Activated CD4-positive, alpha-beta T cell treated with anti-CD3 and anti-CD28 coated beads, Interleukin-10, Interleukin-2, amounts not matched to agents 100 ng/mL and 50 ng/mL, durations not matched to agents 16 hours and 8 hours (primary cell): ENCODE results near the gene PRRT1.
"Not testable (repeated sequence)": the region's sequence is repeated elsewhere in the genome, so short reads cannot be mapped to it uniquely, and the experiment has no call there.

Experiments used
- DNase-seq: peaks from one replicate; pipeline ENCODE4 v3.0.0-alpha.2; 2020

Gene PRRT1

GRCh38 chr6:32187725-32188380 lies 36.1 kb upstream of the PRRT1 start:
- DNase-seq = not testable (repeated sequence)

DNA sequence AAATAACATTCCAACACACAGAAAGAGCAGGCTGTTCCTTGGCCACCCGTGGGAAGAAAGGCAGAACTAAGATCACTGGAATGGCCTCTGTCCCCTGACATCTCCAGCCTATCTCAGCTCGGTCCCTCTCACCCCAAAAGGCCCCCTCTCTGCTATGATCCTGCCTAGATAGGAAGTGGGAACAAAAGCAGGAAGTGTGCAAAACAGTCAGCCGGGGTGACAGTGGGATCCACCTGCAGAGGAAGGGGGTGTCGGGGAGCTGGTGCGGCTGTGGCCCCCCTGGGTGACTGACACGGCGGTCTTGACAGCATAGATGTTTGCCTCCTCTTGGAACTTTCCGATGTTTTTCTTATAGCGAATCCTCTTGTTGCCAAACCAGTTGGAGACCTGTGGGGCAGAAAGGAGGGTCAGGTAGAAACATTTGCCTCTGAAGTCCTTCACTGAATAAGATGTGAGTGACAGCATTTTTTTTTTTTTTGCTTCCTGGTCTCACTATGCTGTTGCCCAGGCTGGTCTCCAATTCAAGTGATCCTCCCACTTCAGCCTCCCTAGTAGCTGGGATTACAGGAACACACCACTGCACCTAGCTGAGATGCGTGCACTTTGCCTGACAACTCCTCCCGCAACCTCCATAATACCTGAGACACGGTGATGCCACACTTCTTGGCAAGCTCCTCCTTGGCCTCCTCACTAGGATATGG lies 35.4 kb upstream of the PRRT1 start:
- no peak for DNase-seq

DNA sequence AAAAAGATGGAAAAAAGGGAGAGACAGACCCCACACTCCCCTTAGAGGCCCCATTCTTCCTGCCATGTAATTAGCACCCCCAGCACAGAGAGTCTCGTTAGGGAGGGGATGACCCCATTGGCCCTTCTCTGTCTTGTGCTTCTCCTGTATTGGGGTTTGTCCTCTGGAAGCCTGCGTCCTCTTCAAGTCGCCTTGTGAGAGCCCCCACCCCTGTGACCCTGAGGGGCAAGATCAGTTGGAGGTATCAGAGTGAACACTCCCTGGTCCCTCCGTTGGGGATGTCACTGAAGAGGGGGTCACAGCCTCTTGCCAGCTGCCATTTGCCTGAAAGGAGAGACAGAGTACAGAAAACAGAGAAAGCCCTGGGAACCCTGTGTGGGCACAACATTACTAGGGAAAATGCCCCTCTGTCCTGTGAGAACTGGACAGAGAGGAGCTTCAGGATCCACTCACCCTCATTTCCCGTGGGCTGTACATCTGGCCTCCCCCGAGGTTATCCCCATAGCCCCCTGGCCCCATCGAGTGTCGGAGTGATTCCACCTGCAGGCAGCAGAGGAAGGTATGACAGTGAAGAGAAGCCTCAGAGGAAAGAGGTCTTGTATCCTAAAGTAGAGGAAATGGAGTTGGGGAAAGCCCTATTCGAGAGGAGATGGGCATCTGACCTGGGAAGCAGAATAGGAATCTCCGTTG lies 34.6 kb upstream of the PRRT1 start:
- not testable (repeated sequence) for DNase-seq

DNA sequence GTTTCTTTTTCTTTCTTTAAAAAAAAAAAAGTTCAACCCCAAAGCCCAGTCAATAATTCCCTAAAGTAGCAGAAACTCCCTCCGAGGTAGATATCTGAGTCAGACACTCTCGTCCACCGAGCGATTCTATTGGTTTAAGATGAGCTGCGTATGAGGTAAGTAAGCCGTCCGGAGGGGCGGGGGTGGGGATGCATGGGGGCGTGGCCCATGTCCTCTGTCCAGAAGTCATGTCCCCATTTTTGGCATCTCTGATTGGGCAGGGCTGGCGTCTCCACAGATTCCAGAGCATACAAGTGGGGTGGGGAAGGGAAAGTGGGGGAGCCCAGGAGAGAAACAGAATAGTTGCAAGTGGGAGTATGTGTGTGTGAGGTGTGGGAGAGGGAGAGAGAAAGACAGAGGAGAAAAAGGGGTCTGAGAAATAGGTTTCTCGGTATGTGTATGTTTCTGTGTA lies 34.0 kb upstream of the PRRT1 start:
- DNase-seq = peak; percentile 77

- no peak for DNase-seq
Observed at GRCh38 chr6:32184084-32184640, 32.4 kb upstream of the PRRT1 start, which contains the start of gene AGER. Gene AGER, minus strand, starts transcription at chr6:32184253. Its CDS starts 31 bp downstream, at chr6:32184222.

DNA sequence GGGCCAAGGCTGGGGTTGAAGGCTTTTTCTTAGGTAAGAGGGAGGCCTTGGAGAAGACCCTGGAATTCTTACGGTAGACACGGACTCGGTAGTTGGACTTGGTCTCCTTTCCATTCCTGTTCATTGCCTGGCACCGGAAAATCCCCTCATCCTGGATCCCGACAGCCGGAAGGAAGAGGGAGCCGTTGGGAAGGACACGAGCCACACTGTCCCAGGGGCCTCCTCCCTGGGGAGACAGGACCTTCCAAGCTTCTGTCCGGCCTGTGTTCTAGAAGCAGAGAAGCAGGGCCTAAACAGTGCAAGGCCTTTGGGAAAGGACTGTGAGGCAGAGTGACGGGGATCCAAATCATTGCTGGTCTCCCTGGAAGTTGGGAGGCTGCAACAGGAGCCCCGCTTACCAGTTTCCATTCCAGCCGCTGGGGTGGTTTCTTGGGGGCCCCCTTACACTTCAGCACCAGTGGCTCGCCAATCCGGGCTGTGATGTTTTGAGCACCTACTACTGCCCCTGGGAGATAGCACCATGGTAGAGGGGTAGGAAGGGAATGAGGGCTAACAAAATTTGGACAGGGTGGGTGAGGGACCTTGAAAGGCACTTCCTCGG lies 31.8 kb upstream of the PRRT1 start:
- no peak for DNase-seq

GRCh38 chr6:32183030-32183429 lies 31.3 kb upstream of the PRRT1 start:
- no peak for DNase-seq

DNA sequence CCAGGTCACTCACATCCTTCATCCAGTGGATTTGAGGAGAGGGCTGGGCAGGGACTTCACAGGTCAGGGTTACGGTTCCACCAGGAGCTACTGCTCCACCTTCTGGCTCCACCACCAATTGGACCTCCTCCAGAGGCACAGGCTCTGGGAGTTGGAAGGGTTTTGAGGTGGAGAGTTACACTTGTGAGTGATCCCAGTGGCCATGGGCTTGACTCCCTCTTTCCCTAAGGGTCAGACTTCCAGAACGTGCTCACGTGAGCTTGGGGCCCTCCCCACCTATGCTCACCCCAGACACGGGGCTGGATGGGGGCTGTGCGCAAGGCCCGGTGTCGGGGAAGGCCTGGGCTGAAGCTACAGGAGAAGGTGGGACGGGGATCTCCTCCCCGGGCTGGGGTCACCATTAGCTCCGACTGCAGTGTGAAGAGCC lies 30.8 kb upstream of the PRRT1 start:
- DNase-seq = no peak

- no peak for DNase-seq
Observed at GRCh38 chr6:32181915-32182529, 30.3 kb upstream of the PRRT1 start.

- DNase-seq = no peak
Observed at GRCh38 chr6:32181148-32181702, 29.5 kb upstream of the PRRT1 start.

- DNase-seq = no peak
Observed at GRCh38 chr6:32179766-32180405, 28.1 kb upstream of the PRRT1 start.

DNA sequence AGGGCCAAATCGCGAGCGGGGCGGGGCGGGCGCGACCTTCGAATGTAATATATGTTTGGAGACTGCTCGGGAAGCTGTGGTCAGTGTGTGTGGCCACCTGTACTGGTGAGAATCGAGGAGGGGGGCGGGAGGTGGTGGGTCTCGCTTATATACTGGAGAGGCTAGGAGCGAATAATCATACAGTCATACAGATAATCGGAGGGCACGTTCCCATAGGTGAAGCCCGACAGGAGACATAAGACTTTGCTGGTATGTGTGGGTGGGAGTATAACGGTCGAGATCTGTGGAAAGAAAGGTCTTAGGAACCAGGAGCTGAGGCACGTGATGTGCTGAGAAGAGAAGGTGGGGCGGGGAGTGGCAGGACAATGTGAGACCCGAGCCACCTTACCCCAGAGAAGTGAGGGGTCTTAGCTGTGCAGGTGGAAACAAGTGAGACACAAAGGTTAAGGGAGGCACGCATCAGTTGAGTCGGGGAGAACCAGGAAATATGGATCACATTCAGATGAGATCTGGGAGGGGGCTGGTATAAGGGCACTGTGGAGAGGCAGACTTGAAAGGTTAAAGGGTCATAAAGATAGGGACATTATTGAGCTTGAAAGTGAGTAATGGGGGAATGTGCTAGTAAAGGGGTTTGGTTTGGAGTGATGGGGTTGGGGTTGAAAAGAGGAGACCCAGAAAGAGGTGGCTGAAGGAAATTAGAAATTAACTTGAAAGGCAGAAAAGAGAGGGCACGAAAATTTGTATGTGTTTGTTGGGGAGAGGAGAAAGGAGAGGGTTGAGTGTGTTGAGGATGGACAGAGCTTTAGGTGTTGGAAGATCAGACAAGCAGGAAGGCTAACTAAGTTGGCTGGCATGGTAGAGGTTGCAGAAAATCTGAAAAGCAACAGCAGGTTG lies 27.1 kb upstream of the PRRT1 start:
- no peak for DNase-seq

- DNase-seq = peak; percentile 99
Observed at GRCh38 chr6:32177788-32178546, 26.2 kb upstream of the PRRT1 start, which contains the start of gene RNF5. Gene RNF5, plus strand, starts transcription at chr6:32178405. Its CDS starts 107 bp downstream, at chr6:32178512.

GRCh38 chr6:32177183-32177787 lies 25.5 kb upstream of the PRRT1 start:
- peak; percentile 64 for DNase-seq

- DNase-seq = no peak
Observed at GRCh38 chr6:32176476-32177182, 24.9 kb upstream of the PRRT1 start.

GRCh38 chr6:32175711-32176475 lies 24.2 kb upstream of the PRRT1 start, which contains the start of gene AGPAT1:
Gene AGPAT1, minus strand, starts transcription at chr6:32176084. Its CDS starts 4,588 bp downstream, at chr6:32171496.
- peak; percentile 98 for DNase-seq

- no peak for DNase-seq
Observed at GRCh38 chr6:32175322-32175710, 23.6 kb upstream of the PRRT1 start.

- no peak for DNase-seq
Observed at GRCh38 chr6:32174416-32174815, 22.7 kb upstream of the PRRT1 start.
